Epithelial cell of esophagus (primary cell): Measurements from ENCODE around the gene PIR.

ENCODE experiments used
- DNase-seq: peaks from one replicate; pipeline ENCODE4 v3.0.0; 2010; ENCODE audit warnings: low read depth
- H3K4me3 ChIP-seq: 2 replicates; pipeline ENCODE4 v1.5.1; 2011; ENCODE audit warnings: mild to moderate bottlenecking, low read length, control low read depth
- CTCF ChIP-seq: IDR thresholded peaks from 2 replicates; pipeline ENCODE4 v1.5.1; 2011; ENCODE audit warnings: low read depth, mild to moderate bottlenecking, low read length, control low read depth, inconsistent platforms; ENCODE audit not compliant: insufficient read depth; ENCODE audit errors: missing control alignments

Gene PIR

GRCh38 chrX:15376956-15377355, 116.2 kb downstream of the PIR start:
- TF ChIP-seq CTCF = no peak
- no peak for DNase-seq
- no peak overlapping the region for H3K4me3 ChIP-seq

GRCh38 chrX:15373976-15374375, 119.2 kb downstream of the PIR start:
- no peak overlapping the region for H3K4me3 ChIP-seq
- no peak for DNase-seq
- no peak for TF ChIP-seq CTCF

GRCh38 chrX:15366506-15367352, 126.4 kb downstream of the PIR start:
- no peak for DNase-seq
- TF ChIP-seq CTCF = no peak
- H3K4me3 ChIP-seq = no peak overlapping the region

- no peak for TF ChIP-seq CTCF
- no peak for DNase-seq
- no peak overlapping the region for H3K4me3 ChIP-seq
Measured at GRCh38 chrX:15359701-15360100, 133.4 kb downstream of the PIR start.

GRCh38 chrX:15358533-15358932, 134.6 kb downstream of the PIR start:
- no peak for DNase-seq
- no peak overlapping the region for H3K4me3 ChIP-seq
- TF ChIP-seq CTCF = no peak

- DNase-seq = peak; percentile 19
Measured at GRCh38 chrX:15356444-15356843, 136.7 kb downstream of the PIR start.

More at GRCh38 chrX:15356444-15356843, 136.7 kb downstream of the PIR start:
- no peak overlapping the region for H3K4me3 ChIP-seq
- no peak for TF ChIP-seq CTCF
